ENCODE measurements around the gene CHCHD10. TPM values are rescaled to one million over a fixed set of nuclear protein-coding genes. Genes with fewer than 3 reads are reported as not detected.

The CHCHD10 gene
- total RNA-seq, 2 experiments from 2014 or later, result 197 to 212 TPM

GRCh38 chr22:23812378-23812777, 44.6 kb upstream of the CHCHD10 start:
- intact Hi-C loops (cut with micrococcal nuclease), result no loop called here
- H3K4me1 Mint-ChIP-seq (ENCODE audit: low read depth), result no peaks in the 10 kb centered on the region
- H3K9me3 Mint-ChIP-seq, result no peaks in the 10 kb centered on the region
- no peaks in the 10 kb centered on the region for H3K27me3 Mint-ChIP-seq
- no peak for ATAC-seq
- peaks cover 26% of the 10 kb centered on the region for H3K36me3 Mint-ChIP-seq (ENCODE audit: low read depth)
- no peak overlapping the region for H3K4me3 Mint-ChIP-seq
- H3K27ac Mint-ChIP-seq, result peak overlapping the region; percentile 25
- CTCF ChIA-PET, result interaction anchor here (0.7 to 1.8 kb wide), 3 partner anchors 33 to 40 kb away, joined by 3 to 4 read pairs (median 4); partner anchors contain the start of gene MMP11
- no peak for DNase-seq
- POLR2A ChIA-PET, result interaction anchor here (0.9 to 1.1 kb wide), 3 partner anchors 12 to 24 kb away, joined by 3 to 4 read pairs (median 3); no protein-coding TSS in a partner anchor
- TF ChIP-seq CTCF (IDR thresholded peaks at IDR 0.05), result no peak

- Mint-ChIP-seq H3K27ac (no peak overlapping the region), H3K9me3 (no peaks in the 10 kb centered on the region), H3K4me3 (no peak overlapping the region), H3K36me3 (ENCODE audit: low read depth) (peaks cover 32% of the 10 kb centered on the region), H3K4me1 (ENCODE audit: low read depth) (no peaks in the 10 kb centered on the region), H3K27me3 (no peaks in the 10 kb centered on the region)
- intact Hi-C loops (cut with micrococcal nuclease), result no loop called here
- no peak for TF ChIP-seq CTCF (IDR thresholded peaks at IDR 0.05)
- no peak for ATAC-seq
- DNase-seq, result no peak
- CTCF ChIA-PET, result no interaction called here
- POLR2A ChIA-PET, result no interaction called here
These were observed 39.1 kb upstream of the CHCHD10 start for GRCh38 chr22:23806837-23807236.

GRCh38 chr22:23804781-23805291, 37.1 kb upstream of the CHCHD10 start:
- Mint-ChIP-seq H3K4me3 (no peak overlapping the region), H3K9me3 (no peaks in the 10 kb centered on the region), H3K27ac (no peak overlapping the region), H3K4me1 (ENCODE audit: low read depth) (no peaks in the 10 kb centered on the region), H3K27me3 (no peaks in the 10 kb centered on the region), H3K36me3 (ENCODE audit: low read depth) (peaks cover 40% of the 10 kb centered on the region)
- intact Hi-C loops (cut with micrococcal nuclease), result no loop called here
- CTCF ChIA-PET, result no interaction called here
- DNase-seq (no peak), ATAC-seq (no peak)
- POLR2A ChIA-PET, result no interaction called here
- no peak for TF ChIP-seq CTCF (IDR thresholded peaks at IDR 0.05)

- intact Hi-C loops (cut with micrococcal nuclease), result no loop called here
- Mint-ChIP-seq H3K4me1 (ENCODE audit: low read depth) (no peaks in the 10 kb centered on the region), H3K27ac (no peak overlapping the region), H3K27me3 (no peaks in the 10 kb centered on the region), H3K36me3 (ENCODE audit: low read depth) (peaks cover 42% of the 10 kb centered on the region), H3K4me3 (no peak overlapping the region), H3K9me3 (no peaks in the 10 kb centered on the region)
- DNase-seq (no peak), ATAC-seq (no peak)
- ChIA-PET POLR2A (no interaction called here), CTCF (no interaction called here)
- no peak for TF ChIP-seq CTCF (IDR thresholded peaks at IDR 0.05)
These were observed 35.4 kb upstream of the CHCHD10 start for GRCh38 chr22:23803001-23803819.

- CTCF ChIA-PET, result no interaction called here
- Mint-ChIP-seq H3K4me1 (ENCODE audit: low read depth) (no peaks in the 10 kb centered on the region), H3K36me3 (ENCODE audit: low read depth) (peaks cover 37% of the 10 kb centered on the region), H3K4me3 (no peak overlapping the region), H3K9me3 (no peaks in the 10 kb centered on the region), H3K27ac (no peak overlapping the region), H3K27me3 (no peaks in the 10 kb centered on the region)
- TF ChIP-seq CTCF (IDR thresholded peaks at IDR 0.05), result no peak
- intact Hi-C loops (cut with micrococcal nuclease), result no loop called here
- no peak for DNase-seq
- ATAC-seq, result no peak
- POLR2A ChIA-PET, result no interaction called here
These were observed 34.2 kb upstream of the CHCHD10 start for GRCh38 chr22:23801886-23802377.
